Measurements from ENCODE around the gene PLOD1.

DNA sequence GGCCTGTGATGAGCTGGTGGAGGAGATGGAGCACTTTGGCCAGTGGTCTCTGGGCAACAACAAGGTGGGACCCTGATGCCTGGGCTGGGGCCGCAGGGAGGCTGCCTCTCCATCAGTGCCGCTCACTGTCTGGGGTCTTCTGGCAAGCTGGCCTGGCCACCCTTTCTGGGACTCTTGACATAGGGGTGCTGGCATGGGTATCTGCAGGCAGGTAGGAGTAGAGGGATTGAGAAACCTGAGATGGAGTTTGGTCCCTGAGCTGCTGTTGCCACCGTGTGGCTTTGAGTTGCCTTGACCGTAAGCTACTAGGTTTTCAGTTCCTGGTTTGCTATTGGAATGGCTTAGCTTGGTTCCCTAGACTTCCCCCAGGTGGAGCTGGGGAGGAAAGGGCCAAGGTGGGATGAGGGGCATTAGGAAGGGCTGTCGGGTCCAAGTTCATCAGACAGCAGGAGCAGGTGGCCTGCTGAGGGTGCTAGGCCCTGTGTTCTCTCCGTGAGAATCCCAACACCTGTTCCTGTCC is 32.6 kb downstream of the PLOD1 start:
- TF ChIP-seq, protein P1, sequence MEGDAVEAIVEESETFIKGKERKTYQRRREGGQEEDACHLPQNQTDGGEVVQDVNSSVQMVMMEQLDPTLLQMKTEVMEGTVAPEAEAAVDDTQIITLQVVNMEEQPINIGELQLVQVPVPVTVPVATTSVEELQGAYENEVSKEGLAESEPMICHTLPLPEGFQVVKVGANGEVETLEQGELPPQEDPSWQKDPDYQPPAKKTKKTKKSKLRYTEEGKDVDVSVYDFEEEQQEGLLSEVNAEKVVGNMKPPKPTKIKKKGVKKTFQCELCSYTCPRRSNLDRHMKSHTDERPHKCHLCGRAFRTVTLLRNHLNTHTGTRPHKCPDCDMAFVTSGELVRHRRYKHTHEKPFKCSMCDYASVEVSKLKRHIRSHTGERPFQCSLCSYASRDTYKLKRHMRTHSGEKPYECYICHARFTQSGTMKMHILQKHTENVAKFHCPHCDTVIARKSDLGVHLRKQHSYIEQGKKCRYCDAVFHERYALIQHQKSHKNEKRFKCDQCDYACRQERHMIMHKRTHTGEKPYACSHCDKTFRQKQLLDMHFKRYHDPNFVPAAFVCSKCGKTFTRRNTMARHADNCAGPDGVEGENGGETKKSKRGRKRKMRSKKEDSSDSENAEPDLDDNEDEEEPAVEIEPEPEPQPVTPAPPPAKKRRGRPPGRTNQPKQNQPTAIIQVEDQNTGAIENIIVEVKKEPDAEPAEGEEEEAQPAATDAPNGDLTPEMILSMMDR (conservative IDR thresholded peaks at IDR 0.05; ENCODE audit: low read length) = peak; percentile 37
- no peak for TF ChIP-seq EZH2phosphoT487 (IDR thresholded peaks at IDR 0.05; ENCODE audit: borderline replicate concordance)
